ENCODE data around the gene GARRE1.

The GARRE1 gene

GRCh38 chr19:34300380-34300779 lies 46.0 kb downstream of the GARRE1 start:
- no peak for DNase-seq (ENCODE audit: low read depth, low spot score)
- TF ChIP-seq CTCF (IDR thresholded peaks at IDR 0.05; ENCODE audit: low read depth, low read length), result no peak
- in situ Hi-C loops (cut with HindIII; ENCODE audit: low sequenced_read_pairs), result no loop called here
- no peak overlapping the region for H3K4me3 ChIP-seq (ENCODE audit: low read depth, low read length)

GRCh38 chr19:34300962-34301361 lies 46.6 kb downstream of the GARRE1 start:
- in situ Hi-C loops (cut with HindIII; ENCODE audit: low sequenced_read_pairs), result no loop called here
- no peak overlapping the region for H3K4me3 ChIP-seq (ENCODE audit: low read depth, low read length)
- no peak for TF ChIP-seq CTCF (IDR thresholded peaks at IDR 0.05; ENCODE audit: low read depth, low read length)
- no peak for DNase-seq (ENCODE audit: low read depth, low spot score)
